Ishikawa (cell line): ENCODE measurements around the gene MAD1L1.

Experiments used
- CEBPB ChIP-seq: IDR thresholded peaks from 2 replicates; pipeline ENCODE4 v1.6.1; 2012
- EGR1 ChIP-seq: IDR thresholded peaks from 2 replicates; pipeline ENCODE4 v1.6.1; 2012
- EP300 ChIP-seq: IDR thresholded peaks from 2 replicates; pipeline ENCODE4 v1.6.1; 2012; ENCODE audit warnings: borderline replicate concordance
- FOXM1 ChIP-seq: IDR thresholded peaks from 2 replicates; pipeline ENCODE4 v1.6.1; 2012; ENCODE audit warnings: low read depth, borderline replicate concordance
- MAX ChIP-seq: IDR thresholded peaks from 2 replicates; pipeline ENCODE4 v1.6.1; 2012
- NFIC ChIP-seq: IDR thresholded peaks from 2 replicates; pipeline ENCODE4 v1.6.1; 2012
- RAD21 ChIP-seq: IDR thresholded peaks from 2 replicates; pipeline ENCODE4 v1.6.1; 2012; ENCODE audit warnings: low read depth
- TAF1 ChIP-seq: IDR thresholded peaks from 2 replicates; pipeline ENCODE4 v1.6.1; 2012; ENCODE audit warnings: low read depth, mild to moderate bottlenecking
- TCF12 ChIP-seq: IDR thresholded peaks from 2 replicates; pipeline ENCODE4 v1.6.1; 2012; ENCODE audit warnings: low read depth
- TEAD4 ChIP-seq: IDR thresholded peaks from 2 replicates; pipeline ENCODE4 v1.6.1; 2012
- USF1 ChIP-seq: IDR thresholded peaks from 2 replicates; pipeline ENCODE4 v1.6.1; 2012
- YY1 ChIP-seq: IDR thresholded peaks from 2 replicates; pipeline ENCODE4 v1.6.1; 2012; ENCODE audit warnings: low read depth
- ZBTB7A ChIP-seq: IDR thresholded peaks from 2 replicates; pipeline ENCODE4 v1.6.1; 2012; ENCODE audit warnings: low read depth
- TF ChIP-seq, protein P1 (sequence below): IDR thresholded peaks from 2 replicates; pipeline ENCODE4 v1.6.1; 2012; ENCODE audit warnings: low read depth, mild to moderate bottlenecking

The MAD1L1 gene

DNA sequence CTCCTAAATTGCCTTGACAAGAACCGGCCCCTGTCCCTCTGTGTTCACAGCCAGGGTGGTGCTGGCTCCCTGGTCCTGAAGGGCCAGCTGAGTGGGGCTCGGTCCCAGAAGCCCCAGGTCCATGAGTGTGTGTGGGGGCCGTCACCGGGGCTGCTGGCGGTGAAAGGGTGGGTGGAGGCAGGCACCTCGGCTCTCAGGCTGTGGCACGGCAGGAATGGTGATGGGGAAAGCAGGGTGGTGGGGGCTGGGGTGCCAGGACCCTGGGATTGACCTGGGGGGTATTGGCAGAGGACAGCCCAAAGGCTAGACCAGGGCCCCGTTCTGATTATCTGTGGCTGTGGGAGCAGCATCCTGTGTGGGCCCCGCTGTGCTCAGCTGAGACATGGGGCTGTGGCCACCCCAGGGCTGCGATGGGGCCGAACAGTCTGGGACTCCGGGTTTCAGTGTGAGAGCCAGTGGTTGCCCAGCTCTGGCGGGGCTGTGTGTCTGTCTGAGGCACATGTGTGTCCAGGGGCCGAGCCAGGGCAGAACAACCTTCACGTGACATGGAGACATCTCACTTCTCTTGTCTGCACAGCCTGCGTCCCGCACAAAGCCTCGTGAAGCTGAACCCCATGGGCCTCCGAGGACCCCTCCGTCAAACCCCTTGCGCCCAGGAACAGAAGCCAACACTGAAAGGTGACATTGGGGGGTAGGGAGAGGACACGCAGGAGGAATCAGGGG, 418.5 kb downstream of the MAD1L1 start:
- TF ChIP-seq USF1 (no peak), TEAD4 (no peak), EGR1 (no peak)
- TF ChIP-seq, protein P1, sequence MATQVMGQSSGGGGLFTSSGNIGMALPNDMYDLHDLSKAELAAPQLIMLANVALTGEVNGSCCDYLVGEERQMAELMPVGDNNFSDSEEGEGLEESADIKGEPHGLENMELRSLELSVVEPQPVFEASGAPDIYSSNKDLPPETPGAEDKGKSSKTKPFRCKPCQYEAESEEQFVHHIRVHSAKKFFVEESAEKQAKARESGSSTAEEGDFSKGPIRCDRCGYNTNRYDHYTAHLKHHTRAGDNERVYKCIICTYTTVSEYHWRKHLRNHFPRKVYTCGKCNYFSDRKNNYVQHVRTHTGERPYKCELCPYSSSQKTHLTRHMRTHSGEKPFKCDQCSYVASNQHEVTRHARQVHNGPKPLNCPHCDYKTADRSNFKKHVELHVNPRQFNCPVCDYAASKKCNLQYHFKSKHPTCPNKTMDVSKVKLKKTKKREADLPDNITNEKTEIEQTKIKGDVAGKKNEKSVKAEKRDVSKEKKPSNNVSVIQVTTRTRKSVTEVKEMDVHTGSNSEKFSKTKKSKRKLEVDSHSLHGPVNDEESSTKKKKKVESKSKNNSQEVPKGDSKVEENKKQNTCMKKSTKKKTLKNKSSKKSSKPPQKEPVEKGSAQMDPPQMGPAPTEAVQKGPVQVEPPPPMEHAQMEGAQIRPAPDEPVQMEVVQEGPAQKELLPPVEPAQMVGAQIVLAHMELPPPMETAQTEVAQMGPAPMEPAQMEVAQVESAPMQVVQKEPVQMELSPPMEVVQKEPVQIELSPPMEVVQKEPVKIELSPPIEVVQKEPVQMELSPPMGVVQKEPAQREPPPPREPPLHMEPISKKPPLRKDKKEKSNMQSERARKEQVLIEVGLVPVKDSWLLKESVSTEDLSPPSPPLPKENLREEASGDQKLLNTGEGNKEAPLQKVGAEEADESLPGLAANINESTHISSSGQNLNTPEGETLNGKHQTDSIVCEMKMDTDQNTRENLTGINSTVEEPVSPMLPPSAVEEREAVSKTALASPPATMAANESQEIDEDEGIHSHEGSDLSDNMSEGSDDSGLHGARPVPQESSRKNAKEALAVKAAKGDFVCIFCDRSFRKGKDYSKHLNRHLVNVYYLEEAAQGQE, result no peak

GRCh38 chr7:1813394-1814088, 419.2 kb downstream of the MAD1L1 start:
- no peak for TF ChIP-seq RAD21
- TF ChIP-seq EP300, result no peak
- TF ChIP-seq ZBTB7A, result 0 out of 2 replicates have a peak, but pooled peaks have one; percentile 15

DNA sequence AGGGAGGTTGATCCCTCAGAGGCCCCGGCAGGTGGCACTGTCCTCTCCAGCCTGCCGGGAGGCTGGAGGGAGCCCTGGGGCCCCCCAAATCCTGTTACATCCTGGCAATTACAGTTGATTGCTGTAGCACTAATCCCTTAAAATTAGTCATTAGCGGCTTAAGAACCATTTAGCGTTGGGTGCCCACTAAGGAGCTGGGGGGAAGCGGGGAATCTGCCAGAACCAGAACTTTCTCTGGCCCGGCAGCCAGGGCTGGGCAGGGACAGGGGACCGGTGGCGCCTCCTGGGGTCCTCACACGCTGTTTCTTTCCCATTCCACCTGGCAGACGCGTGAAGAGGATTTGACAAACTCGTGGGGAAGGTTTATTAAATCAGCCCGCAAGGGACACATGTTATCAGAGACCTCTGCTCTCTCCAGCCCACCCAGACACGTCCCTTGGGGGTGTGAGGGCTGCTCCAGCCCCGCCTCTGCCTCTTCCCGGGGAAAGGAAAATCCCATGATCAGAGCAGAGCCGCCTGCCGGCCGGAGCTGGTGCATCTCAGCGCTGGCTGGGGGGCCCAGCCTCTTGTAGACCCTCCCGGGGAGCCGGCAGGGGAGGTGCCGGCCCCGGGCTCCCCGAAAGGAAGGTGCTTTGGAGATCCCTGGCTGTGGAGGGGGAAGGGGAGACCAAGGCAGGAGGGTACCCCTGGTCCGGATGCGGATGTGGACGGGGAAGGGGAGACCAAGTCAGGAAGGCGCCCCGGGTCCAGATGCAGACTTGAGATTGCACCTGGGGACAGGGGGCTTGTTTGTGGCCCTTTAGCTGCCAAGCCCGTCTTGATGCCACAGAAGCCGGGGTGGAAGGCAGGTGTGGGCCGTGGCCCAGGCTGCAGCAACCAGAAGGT, 420.0 kb downstream of the MAD1L1 start:
- peak; percentile 16; the same call in 1 of the 2 replicates for TF ChIP-seq RAD21
- TF ChIP-seq MAX, result no peak

DNA sequence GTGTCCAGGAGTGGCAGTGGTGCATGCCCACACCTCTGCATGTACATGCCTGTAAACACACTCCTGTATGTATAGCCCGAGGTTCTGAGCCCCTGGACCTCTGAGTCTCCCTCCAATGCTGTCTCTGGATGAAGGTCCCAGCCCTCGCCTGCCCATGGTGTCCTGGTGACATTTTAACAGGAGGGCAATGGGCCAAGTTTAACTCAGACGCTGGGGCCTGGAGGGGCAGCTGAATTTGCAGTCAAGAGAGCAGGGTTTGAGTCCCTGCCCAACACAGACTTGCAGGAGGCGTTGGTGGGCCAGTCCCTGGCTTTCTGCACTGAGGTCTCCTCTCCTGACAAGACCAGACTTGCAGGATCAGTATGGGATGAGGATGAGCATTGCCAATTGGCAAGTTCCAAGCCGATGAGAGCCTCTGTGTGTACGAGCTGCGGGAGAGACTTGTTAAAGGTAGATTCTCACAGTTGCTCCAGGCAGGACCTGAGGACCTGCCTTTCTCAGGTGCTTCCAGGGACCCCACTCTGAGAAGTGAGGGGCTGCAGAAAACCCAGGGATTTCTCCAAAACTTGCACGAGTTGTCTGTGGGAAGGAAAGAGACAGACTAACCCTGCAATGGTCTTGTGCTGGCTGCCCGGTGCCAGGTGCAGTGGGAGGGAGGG, 420.8 kb downstream of the MAD1L1 start:
- TF ChIP-seq ZBTB7A, result no peak
- TF ChIP-seq TEAD4, result no peak
- no peak for TF ChIP-seq CEBPB
- TF ChIP-seq TCF12, result no peak
- TF ChIP-seq TAF1, result no peak
- no peak for TF ChIP-seq EGR1
- TF ChIP-seq MAX, result no peak
- no peak for TF ChIP-seq NFIC
- TF ChIP-seq, protein P1, result no peak
- TF ChIP-seq FOXM1, result no peak
- no peak for TF ChIP-seq USF1
- TF ChIP-seq EP300, result no peak
- no peak for TF ChIP-seq RAD21

- no peak for TF ChIP-seq YY1
- TF ChIP-seq NFIC, result no peak
- TF ChIP-seq TEAD4, result no peak
- TF ChIP-seq CEBPB, result no peak
- no peak for TF ChIP-seq USF1
- no peak for TF ChIP-seq TAF1
- no peak for TF ChIP-seq MAX
- TF ChIP-seq EP300, result no peak
- TF ChIP-seq TCF12, result no peak
- TF ChIP-seq, protein P1, result no peak
Observed at GRCh38 chr7:1810961-1811849, 421.5 kb downstream of the MAD1L1 start.
